Measurements from ENCODE around the gene GAD1. TPM values are rescaled to one million over a fixed set of nuclear protein-coding genes. Genes with fewer than 3 reads are reported as not detected.

The GAD1 gene
- total RNA-seq, 1 donor from 2014 or later, result not detected

- H3K4me1 Mint-ChIP-seq, result no peaks in the 10 kb centered on the region
- no peak overlapping the region for H3K27ac Mint-ChIP-seq
- ATAC-seq (ENCODE audit: low read depth) (no peak), DNase-seq (no peak)
- no peaks in the 10 kb centered on the region for H3K9me3 Mint-ChIP-seq
- CTCF ChIA-PET, result interaction anchor here (0.7 kb wide), 1 partner anchor 11 kb away, joined by 3 read pairs; no protein-coding TSS in a partner anchor
- no peak overlapping the region for H3K4me3 Mint-ChIP-seq
- intact Hi-C loops (cut with micrococcal nuclease), result no loop called here
- peaks cover 9% of the 10 kb centered on the region for H3K27me3 Mint-ChIP-seq
- H3K36me3 Mint-ChIP-seq (ENCODE audit: low read depth), result no peaks in the 10 kb centered on the region
- TF ChIP-seq CTCF (IDR thresholded peaks at IDR 0.05), result no peak
- POLR2A ChIA-PET, result no interaction called here
Observed at GRCh38 chr2:170783549-170783948, 33.1 kb upstream of the GAD1 start.

GRCh38 chr2:170798996-170799395, 17.7 kb upstream of the GAD1 start:
- ChIA-PET POLR2A (no interaction called here), CTCF (no interaction called here)
- H3K27ac Mint-ChIP-seq, result no peak overlapping the region
- H3K4me3 Mint-ChIP-seq, result no peak overlapping the region
- H3K9me3 Mint-ChIP-seq, result no peaks in the 10 kb centered on the region
- ATAC-seq (ENCODE audit: low read depth) (no peak), DNase-seq (no peak)
- H3K36me3 Mint-ChIP-seq (ENCODE audit: low read depth), result no peaks in the 10 kb centered on the region
- no peak for TF ChIP-seq CTCF (IDR thresholded peaks at IDR 0.05)
- H3K27me3 Mint-ChIP-seq, result peaks cover 25% of the 10 kb centered on the region
- no peaks in the 10 kb centered on the region for H3K4me1 Mint-ChIP-seq
- intact Hi-C loops (cut with micrococcal nuclease), result no loop called here

- ChIA-PET CTCF (interaction anchor here (0.8 kb wide), 1 partner anchor 9 kb away, joined by 4 read pairs; no protein-coding TSS in a partner anchor), POLR2A (no interaction called here)
- TF ChIP-seq CTCF (IDR thresholded peaks at IDR 0.05), result no peak
- ATAC-seq (ENCODE audit: low read depth), result no peak
- Mint-ChIP-seq H3K36me3 (ENCODE audit: low read depth) (no peaks in the 10 kb centered on the region), H3K9me3 (no peaks in the 10 kb centered on the region), H3K27me3 (peaks cover 20% of the 10 kb centered on the region), H3K27ac (no peak overlapping the region), H3K4me3 (no peak overlapping the region), H3K4me1 (no peaks in the 10 kb centered on the region)
- DNase-seq, result no peak
- intact Hi-C loops (cut with micrococcal nuclease), result no loop called here
Observed at GRCh38 chr2:170806548-170806947, 10.1 kb upstream of the GAD1 start.

- intact Hi-C loops (cut with micrococcal nuclease), result loop anchor here (1.0 to 10.0 kb wide), 5 partner anchors 404 to 1451 kb away; partner anchors contain the start of gene LRP2
- H3K4me1 Mint-ChIP-seq, result peaks cover 30% of the 10 kb centered on the region
- no peaks in the 10 kb centered on the region for H3K36me3 Mint-ChIP-seq (ENCODE audit: low read depth)
- ATAC-seq (ENCODE audit: low read depth) (no peak), DNase-seq (no peak)
- ChIA-PET CTCF (interaction anchor here (0.7 to 2.6 kb wide), 13 partner anchors 41 to 1269 kb away, joined by 3 to 15 read pairs (median 4); no protein-coding TSS in a partner anchor), POLR2A (no interaction called here)
- H3K27me3 Mint-ChIP-seq, result peaks cover 57% of the 10 kb centered on the region
- TF ChIP-seq CTCF (IDR thresholded peaks at IDR 0.05), result no peak
- no peaks in the 10 kb centered on the region for H3K9me3 Mint-ChIP-seq
- H3K27ac Mint-ChIP-seq, result peak overlapping the region; percentile 35
- H3K4me3 Mint-ChIP-seq, result no peak overlapping the region
Observed at GRCh38 chr2:170812710-170813600, 3.7 kb upstream of the GAD1 start.
